GM18867 (cell line): ENCODE results near the gene PRTFDC1.

Experiments
- ATAC-seq: cut with Tn5 transposase; IDR thresholded peaks from one replicate; pipeline ENCODE4 v1.9.1; 2021; ENCODE audit warnings: mild to moderate bottlenecking, moderate library complexity; ENCODE audit not compliant: unreplicated experiment

Gene PRTFDC1

DNA sequence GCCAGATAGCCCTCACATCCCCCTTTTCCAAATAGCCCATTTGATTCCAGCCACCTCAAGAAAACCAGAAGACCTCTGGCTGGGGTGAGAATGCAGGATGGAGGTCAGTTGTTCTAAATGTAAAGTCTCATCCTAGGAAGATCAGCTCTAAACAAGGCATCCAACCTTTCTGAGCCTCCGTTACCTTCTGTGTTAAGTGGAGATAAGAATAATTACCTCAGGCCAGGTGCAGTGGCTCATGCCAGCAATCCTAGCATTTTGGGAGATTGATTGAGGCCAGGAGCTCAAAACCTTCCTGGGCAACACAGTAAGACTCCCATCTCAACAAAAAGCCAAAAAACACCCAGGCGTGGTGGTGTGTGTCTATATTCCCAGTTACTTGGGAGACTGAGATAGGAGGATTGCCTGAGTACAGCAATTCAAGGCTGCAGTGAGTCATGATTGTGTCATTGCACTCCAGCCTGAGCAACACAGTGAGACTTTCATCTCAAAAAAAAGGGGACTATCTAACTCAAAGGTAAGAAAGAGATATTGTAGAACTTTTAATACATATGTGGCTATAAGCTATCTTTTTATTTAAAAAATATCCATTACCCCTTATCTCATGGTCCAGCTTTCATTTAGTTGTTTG, 43.5 kb downstream of the PRTFDC1 start:
- ATAC-seq, result no peak

DNA sequence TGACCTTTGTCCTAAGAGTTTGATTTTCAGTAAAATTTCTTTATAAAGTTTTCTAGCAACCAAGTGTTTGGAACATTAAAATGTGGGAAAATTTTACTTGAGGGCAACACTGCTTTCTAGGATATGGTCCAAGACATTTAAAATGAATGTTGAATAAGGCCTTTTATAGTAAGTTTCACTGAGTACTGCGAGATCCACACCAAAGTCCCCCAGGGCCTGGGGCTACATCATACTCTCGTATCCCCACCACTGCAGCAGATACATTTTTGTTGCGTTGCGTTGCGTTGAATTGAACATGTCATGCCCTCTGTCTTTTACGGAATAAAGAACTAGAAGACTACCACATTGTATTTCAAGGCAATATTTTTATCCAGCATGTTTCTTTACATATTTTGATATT, 44.5 kb downstream of the PRTFDC1 start:
- no peak for ATAC-seq

DNA sequence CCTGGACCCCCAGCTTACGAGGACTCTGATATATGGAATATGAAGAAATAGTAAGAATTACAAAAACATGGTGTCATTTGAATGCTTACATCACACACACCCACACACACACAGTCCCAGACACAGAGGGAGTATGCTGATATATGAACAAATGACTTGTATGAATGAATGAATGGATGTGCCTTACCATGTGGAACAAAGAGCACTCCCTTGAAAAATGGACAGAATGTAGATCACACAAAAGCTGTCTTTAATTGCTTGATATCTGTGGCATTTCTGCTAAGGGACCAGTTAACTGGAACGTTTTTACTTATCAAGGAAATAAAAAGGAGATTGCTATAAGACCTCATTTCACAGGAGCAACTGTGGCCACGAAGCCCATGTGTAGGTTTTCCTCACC, 46.0 kb downstream of the PRTFDC1 start:
- no peak for ATAC-seq

DNA sequence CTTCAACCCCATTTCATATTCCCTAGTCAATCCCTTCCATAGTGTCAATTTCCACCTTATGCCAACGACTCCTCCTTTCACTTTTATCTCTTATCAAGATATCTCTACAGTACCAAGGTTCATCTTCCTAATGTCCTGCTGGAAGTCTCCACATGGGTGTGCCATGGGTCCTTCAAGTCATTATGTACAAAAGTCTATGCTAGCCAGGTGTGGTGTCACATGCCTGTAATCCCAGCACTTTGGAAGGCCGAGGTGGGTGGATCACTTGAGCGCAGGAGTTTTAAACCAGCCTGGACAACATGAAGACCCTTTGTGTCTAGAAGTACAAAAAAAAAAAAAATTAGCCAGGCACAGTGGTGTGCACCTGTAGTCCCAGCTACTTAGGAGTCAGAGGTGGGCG, 47.6 kb downstream of the PRTFDC1 start:
- ATAC-seq, result no peak

DNA sequence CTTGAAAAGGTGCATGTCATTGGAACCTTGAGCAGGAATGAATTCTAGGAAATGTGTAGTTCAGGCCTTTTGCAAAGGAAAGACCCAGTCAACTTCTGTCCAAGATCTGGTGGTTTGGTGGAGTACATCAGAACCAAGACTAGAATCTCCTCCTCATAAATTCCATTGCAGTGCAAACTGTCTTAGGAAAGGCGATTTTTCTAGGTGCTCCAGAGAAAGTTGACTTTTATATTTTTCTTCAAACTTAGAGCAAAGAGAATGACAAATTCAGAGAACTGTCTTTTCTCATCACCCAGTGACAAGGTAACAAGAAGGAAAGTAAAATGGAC, 50.0 kb downstream of the PRTFDC1 start:
- no peak for ATAC-seq

DNA sequence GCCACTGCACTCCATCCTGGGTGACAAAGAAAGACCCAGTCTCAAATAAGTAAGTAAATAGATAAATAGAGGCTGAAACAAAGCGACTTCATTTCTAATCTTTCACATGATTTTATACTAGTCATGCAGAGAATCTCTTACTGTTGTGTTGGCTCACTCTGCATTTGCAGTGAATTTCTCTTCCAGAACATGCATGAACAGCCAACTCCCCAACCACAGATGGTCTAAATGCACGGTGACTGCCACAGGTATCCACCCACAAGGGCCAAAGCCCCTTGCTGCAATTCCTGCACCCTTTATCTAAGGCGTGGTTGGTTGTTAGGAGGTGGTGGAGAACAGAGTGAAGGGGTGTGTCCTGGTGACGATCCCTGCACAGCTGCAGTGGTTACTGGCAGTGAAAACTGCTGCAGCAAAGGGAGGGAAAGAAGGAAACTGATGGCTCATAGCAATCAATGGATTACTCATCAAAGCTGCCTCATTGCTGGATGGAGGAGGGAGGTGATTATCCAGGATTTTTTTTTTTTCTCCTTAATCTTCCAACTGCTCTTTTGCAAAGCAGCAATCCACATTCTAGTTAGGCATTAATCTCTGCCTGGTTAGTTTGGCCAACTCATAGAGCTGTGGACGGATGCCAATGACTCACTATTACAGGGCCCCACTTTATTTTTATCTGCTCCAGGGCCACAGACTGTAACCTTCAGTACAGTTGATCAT, 50.6 kb downstream of the PRTFDC1 start:
- ATAC-seq, result peak; percentile 33

DNA sequence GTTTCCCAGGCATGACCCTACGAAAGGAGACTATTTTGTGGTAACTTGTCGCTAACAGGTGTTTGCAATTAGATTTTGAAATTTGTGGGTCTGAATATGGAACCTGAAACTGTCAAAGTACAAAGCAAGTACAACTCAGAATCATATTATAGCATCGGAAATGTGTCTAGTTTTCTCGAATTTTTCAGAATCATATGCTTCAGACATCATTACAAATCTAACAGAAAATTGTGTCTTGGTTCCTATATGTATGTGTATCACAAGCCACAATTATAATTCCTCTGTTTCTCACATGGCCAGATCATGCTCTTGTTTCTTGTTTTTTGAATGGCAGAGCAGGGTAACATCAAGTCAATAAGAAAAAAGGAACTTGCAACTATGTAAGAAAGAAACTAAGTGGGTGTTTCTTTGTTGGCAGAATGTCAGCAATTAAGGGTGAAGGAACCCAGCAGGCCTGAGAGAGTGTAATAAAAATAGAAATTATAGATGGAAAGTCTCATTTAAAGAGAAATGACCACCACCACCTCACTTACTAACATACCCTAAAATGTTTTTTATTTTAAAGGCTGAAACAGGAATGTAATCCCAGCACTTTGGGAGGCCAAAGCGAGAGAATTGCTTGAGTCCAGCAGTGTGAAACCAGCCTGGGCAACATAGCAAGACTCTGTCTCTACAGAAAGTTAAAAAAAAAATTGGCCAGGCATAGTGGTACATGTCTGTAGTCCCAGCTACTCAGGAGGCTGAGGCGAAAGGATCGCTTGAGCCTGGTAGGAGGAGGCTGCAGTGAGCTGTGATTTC, 51.3 kb downstream of the PRTFDC1 start:
- ATAC-seq, result peak; percentile 83

DNA sequence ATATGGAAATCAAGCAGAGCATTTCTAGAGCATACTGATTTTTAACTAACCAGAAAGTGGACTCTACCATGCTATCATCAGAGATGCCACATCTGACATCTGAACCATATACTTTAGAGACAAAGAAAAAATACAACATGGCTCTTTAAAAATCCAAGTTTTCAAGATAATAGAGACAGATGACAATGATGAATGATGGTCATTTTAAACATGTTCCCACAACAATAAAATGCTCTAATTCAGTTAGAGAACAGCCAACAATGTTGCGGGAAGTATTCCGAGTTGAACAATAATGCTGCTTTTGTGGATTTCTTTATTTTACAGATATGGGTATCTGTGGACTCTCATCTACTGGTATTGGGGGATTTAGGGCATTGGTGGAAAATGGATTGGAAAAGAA, 52.8 kb downstream of the PRTFDC1 start:
- no peak for ATAC-seq

DNA sequence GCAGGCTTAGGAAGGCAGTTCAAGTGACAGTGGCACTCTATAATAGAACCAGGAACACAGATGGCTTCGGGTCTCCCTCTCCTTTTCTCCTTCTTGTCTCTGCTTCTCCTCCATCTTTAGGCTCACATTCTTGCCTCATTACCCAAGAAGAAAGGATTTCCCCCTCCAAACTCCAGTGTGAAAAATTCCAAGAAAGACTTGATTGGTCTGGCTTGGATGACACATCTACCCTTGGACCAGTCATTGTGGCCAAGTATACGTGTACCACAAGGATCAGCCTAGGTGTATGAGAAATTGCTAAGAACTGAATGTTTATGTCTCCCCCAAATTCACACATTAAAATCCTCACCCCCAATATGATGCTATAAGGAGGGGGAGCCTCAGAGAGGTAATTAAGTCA, 53.9 kb downstream of the PRTFDC1 start:
- no peak for ATAC-seq

DNA sequence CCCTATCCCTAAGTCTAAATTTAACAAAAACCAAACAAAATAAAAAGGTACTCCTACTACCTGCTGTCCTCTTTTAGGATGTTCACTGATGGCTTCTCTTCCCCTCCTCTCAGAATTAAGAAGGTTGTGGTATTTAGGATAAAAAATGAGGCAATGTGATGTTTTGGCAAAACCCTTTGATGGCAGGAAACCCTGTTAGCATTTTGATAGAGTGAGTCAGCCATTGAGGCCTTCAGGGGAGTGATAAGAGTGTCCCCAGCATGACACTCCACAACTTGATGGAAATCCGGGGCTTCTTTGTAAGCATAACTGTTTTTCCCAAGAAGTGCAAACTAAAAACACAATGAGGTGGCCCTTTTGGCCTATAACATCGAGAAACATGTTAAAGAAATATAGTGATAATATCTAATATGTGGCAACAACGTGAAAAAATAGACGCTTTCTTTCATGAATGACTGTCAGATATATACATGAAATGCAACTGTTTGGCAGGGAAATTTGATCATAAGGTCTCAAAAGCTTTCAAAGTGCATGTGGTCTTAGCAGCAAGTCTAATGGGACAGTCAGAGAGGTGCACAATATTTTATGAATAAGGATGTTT, 55.0 kb downstream of the PRTFDC1 start:
- ATAC-seq, result no peak

DNA sequence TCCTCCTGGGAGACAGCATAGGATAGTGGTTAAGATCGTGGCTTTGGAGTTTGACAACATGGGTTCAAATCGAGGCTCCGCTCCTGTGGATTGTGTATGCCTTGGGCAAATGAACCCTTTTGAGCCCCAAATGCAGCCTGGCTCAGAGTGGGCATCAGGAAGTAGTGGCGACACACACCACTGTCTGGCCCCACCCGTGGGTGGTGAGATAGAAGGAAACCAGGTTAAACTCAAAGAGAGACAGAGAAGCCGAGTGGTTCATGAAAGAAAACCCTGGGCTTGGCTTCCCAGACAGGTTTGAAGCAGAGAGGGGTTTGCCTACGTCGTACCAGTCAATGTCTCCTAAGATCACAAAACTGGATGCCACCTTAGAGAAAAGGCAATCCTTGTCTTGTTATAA, 57.7 kb downstream of the PRTFDC1 start:
- ATAC-seq, result no peak

DNA sequence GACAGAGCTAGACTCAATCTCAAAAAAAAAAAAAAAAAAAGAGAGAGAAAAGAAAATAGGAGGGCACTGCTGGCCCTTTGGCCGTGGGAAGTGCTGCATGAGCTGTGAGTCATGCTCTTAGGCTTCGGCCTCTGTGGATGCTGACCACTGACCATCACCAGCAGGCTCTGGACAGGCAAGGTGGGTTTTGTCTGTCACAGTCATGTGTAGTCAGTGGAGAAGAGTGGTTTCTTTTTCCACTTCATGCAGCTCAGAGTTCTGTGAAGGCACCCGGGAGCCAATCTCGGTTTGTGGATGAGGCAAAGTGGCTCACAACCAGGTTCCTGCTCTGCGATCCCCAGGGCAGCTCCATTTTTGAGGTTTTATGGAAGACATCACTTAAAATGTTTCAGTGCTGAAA, 58.1 kb downstream of the PRTFDC1 start:
- ATAC-seq, result no peak

DNA sequence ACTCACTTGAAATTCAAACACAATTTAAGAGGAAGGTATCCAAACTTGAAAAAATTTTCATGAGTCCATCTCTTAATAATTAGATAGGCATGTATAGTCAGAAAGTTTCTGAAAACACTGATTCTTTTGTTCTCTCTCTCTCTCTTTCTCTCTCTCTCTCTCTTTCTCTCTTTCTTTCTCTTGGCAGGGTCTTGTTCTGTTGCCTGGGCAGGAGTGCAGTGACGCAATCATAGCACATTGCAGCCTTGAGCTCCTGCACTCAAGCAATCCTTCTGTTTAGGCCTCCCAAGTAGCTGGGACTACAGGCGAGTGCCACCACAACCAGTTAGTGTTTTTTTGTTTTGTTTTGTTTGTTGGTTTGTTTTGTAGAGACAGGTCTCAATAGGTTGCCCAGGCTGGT, 59.3 kb downstream of the PRTFDC1 start:
- no peak for ATAC-seq

DNA sequence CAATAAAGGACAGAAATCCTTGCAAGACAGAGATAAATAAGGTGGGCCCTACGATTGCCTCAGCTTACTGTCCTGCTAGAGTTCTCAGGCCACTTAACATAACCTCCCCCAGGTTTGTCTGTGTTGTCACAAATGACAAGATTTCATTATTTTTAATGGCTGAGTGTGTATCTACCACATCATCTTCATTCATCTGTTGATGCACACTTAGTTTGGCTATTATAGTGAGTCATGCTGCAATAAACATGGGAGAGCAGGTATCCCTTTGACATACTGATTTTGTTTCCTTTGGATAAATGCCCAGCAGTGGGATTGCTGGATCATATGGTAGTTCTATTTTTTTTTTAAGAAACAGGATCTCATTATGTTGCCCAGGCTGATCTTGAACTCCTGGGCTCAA, 60.6 kb downstream of the PRTFDC1 start:
- no peak for ATAC-seq

DNA sequence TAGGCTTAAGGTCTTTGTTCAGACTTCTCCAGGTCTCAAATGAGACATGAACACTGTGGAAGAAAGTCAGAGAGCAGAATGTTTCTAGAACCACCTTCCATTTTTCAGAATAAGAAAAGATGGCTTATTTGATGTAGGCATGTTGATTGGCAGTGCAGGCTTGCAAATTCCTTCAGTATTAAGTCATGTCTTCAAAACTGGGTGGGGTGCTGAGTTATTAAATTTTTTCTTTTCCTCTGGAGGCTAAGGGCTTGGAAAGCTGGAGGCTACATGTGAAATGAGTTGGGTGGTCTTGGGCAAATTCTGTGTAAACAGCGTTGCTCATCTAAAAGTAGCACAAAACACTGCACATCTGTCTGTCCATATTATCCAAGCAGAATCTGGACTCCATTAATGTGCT, 62.8 kb downstream of the PRTFDC1 start:
- ATAC-seq, result no peak

DNA sequence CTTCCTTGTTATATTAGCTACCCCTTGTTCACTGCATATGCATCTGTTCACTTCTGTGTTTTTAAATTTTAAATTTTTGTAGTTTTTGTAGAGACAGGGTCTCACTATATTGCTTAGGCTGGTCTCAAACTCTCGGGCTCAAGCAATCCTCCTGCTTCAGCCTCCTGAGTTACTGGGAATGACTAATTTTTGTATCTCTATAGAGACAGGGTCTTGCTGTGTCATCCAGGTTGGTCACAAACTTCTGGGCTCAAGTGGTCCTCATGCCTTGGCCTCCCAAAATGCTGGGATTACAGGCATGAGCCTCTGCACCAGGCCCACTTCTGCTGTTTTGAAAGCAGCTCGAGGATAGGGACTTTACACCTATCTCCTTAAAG, 64.6 kb downstream of the PRTFDC1 start:
- ATAC-seq, result peak; percentile 19

DNA sequence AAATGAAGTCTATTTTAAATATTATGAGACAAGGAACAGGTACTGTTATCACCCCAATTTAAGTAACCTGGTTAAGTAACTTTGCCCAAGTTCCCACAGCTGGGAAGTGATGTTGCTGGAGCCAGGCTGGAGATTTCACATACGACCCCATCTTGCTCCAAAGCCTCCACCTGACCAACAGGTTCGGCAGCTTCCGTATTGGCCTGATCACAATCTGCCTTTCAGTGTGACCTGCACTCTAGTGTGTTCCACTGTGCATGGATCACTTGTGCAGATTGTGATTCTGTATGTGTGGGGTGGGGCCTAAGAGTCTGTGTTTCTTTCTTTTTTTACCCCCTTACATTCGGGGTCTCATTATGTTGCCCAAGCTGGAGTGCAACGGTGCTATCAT, 66.1 kb downstream of the PRTFDC1 start:
- ATAC-seq, result no peak

DNA sequence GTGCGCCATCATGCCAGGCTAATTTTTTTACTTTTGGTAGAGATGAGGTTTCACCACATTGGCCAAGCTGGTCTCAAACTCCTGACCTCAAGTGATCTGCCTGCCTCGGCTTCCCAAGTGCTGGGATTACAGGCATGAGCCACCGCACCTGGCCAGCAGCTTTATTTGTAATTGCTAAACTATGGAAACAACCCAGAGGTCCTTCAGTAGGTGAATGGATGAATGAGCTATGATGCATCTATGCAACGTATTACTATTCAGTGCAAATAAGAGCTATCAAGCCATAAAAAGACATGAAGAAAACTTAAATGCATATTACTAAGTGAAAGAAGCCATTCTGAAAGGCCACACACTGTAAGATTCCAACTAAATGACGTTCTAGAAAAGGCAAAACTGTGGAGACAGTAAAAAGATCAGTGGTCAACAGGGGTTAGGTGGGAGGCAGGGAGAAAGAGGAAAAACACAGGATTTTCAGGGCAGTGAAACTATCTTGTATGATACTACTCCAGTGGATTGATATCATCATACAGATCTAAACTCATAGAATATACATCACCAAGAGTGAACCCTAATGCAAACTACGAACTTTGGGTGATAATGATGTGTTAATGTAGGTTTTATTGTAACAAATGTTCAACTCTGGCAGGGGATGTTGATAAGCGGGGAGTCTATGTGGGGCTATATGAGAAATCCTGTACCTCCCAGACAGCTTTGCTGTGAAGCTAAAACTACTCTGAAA, 66.7 kb downstream of the PRTFDC1 start:
- no peak for ATAC-seq

DNA sequence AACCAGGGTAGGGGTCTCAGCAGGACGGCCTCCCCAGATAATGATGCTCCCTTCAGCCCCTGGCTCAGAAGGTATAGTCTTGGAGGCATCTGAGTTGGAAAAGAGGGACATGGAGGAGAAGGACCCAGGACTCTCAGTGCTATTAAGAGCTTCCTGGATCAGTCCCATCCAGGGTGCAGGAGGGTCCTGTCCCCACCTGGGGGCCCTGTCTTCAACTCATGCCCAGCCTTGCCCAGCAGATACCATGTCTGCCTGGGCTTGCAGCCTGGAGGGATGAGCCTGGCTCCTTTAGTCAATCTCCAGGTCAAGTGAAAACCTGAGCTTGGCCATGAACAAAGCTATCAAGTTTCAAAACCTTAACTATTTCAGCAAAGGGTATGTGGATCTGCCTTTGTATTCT, 67.6 kb downstream of the PRTFDC1 start:
- no peak for ATAC-seq

DNA sequence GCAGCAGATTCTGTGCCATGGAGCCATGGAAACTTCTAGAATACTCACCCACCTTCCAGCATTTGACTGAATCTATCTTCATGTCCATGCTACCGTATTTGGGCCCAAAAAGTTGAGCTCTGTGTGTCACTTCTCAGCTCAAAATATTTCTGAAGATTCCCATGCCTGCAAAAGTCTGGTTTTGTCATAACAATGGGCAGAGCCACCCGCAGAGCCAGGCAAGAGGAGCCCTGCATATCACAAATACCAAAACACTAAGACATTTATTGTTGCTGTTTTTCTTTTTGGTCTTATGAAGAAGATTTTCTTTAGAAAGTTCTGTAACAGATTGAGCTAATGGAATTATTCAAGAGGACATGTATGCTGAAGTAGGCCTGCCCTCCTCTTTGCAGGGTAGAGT, 68.1 kb downstream of the PRTFDC1 start:
- ATAC-seq, result no peak

DNA sequence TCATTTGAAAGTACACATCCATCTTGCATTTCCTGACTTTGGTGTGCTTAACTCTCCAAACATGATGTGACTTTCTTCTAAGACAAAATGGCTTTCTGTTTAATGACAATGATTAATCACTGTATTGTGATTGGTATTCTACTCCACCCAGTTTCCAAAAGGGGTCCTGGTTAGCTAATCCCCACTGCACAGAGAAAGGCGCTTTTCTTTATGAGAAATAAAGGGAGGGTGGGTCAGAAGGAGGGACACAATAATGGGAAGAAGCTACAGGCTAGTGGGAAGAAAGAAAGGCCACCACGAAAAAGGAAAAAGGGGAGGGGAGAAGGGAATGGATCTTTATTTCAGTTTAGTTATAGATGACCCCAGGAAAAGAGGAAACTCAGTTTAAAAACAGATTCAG, 69.2 kb downstream of the PRTFDC1 start:
- ATAC-seq, result no peak
